Measurements from ENCODE around the gene APOBEC3B.
"Not testable (repeated sequence)": the region's sequence is repeated elsewhere in the genome, so short reads cannot be mapped to it uniquely, and the experiment has no call there.

GRCh38 chr22:39020021-39020651 is 38.0 kb downstream of the APOBEC3B start:
- TF ChIP-seq CTCF (conservative IDR thresholded peaks at IDR 0.05 in 1 of 2, IDR thresholded peaks at IDR 0.05 in 1 of 2; ENCODE audit: extremely low read depth in 1 of 2, insufficient read depth in 1 of 2, low read depth in 1 of 2, low read length in 2 of 2); EZH2 (IDR thresholded peaks at IDR 0.05; ENCODE audit: borderline replicate concordance, low read length): not testable (repeated sequence)

Measured in mammary epithelial cell (primary cell).